Measurements from ENCODE around the gene TMEM17.
A peak's percentile ranks its signal among the peaks of the same experiment; 100 is the strongest.
"Not testable (repeated sequence)": the region's sequence is repeated elsewhere in the genome, so short reads cannot be mapped to it uniquely, and the experiment has no call there.

The TMEM17 gene, protein sequence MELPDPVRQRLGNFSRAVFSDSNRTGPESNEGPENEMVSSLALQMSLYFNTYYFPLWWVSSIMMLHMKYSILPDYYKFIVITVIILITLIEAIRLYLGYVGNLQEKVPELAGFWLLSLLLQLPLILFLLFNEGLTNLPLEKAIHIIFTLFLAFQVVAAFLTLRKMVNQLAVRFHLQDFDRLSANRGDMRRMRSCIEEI
- total RNA-seq = 0 to 2.1 (median 0.59) reads per million in 17 experiments

DNA sequence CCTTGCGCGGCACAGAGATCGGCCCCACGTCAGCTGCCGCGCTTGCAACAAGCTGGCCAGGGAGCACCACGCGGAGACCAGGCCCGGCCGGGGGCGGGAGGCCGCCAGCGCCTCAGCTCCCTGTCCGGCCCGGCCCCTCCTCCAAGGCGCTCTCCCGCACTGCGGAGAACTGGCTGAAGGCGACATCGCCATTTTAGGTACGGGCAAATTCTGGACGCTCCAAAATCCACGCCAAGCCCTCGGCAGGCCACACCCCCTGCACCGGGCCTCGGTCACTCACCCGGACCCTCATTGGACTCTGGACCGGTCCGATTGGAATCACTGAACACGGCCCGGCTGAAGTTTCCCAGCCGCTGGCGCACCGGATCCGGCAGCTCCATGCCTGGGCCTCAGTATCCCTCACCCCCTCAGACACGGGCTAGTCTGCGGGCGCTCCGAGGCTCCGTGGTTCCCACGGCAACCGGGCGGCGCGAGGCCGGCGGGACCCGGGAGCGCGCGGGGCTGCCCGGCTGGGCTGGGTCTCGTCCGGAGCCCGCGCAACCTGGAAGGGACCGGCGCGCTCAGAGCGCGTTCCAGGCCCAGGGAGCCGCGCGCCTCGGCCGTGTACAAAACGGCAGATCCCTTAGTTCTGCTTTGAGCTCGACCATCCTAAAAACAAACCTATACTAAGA lies at the start of gene TMEM17:
Gene TMEM17 (minus strand): TSS at position 446 of the 671 bp plus-strand sequence. CDS start 66 bp downstream, at position 380.
- DNase-seq = peak; percentile 94 to 96 (median 95)

DNA sequence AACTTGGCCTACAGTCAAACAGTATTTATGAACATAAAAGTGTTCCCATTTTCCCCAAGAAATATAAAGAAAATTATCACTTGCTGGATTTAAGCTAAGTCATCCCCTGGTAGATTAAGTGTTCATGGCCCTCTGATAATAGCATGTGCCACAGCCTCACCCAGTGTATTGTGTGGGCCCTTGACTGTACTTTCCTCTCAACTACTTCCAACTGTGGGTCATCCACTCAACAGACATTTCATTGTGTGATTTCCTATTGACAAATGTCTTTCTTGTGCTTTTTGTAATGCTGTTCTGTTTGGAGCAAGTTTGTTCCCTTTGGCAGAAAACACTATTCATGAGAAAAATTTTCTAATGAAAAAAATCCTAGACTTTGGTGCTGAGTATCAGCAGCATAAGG lies 48.4 kb upstream of the TMEM17 start:
- no peak for DNase-seq

DNA sequence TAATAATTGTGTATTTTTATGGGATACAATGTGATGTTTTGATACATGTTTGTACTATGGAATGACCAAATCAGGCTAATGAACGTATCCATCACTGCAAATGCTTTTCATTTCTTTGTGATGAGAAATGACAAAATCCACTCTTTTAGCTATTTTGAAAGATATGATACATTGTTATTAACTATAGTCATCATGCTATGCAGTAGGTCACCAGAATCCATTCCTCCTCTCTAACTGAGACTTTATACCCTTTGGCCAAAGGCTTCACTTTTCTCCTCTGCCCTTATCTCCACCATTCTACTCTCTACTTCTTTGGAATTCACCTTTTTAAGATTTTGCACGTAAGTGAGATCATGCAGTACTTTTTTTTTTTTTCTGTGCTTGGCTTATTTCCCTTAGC lies 44.5 kb upstream of the TMEM17 start:
- no peak for DNase-seq

DNA sequence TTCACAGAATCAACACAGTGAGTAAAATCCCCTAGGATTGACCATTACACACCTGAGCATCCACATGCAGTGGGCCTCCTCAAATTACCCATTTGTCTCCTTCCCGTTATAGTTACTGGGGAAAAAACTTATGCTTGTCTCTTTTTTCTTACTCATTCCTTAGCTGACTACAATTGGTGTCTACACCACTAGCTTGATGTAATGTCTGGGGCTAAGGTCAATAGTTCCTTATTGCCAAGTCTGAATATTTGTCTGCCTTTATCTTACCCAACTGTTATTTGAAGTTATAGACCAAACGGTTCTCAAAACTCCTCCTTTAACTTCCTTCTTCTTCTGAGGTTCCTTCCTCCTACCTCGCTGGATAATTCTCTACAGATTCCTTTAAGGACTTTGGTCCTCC lies 41.9 kb upstream of the TMEM17 start:
- peak in 1 of 4 experiments; percentile 2 for DNase-seq

DNA sequence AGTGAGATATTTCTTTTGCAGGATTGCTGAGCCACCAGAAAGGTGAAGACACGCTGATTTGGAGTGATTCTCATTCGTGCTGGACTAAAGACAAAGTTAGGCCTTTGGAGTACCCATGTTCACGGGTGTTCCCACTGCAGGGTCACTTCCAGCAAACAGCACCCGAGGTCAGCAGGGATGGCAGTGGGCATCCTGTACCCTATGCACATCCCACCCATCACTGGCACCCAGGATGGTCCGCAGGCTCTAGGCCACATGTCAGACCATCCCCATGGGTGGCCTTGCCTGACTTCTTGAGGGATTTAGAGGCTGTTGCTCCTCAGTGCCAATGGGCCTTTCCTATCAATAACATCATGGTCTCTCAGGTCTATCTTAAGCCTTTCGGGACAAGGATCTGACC lies 39.3 kb upstream of the TMEM17 start:
- no peak for DNase-seq

DNA sequence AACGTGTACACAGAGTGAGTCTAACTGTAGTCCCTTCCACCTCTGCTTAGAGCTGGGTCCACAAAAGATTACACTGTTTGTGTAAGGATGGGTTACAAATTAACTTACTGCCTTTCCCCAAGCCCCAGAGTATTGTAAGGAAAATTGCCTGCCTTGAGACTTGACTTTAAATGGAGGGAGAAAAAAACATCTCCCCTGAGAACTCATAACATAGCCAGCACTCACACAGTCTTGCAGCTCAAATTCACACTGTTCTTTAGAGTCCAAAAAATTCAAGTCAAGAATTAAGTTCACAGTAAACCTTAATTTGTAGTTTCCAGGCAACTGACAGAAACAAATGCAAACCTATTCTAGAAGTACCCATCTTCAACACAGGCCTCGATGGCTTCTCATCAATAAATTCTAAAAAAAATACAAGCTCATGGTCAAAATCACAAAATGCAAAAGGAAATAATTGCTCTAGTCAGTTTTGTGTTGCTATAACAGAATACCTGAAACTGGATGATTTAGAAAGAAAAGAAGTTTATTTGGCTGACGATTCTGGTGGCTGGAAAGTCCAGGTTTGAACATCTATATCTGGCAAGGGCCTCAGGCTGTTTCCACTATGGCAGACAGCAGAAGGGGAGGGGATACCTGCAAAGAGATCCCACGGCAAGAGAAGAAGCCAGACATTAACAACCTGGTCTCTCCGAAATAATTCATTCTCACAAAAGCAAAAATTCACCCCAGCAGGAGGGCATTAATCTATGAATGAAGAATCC lies 34.6 kb upstream of the TMEM17 start:
- DNase-seq = no peak

DNA sequence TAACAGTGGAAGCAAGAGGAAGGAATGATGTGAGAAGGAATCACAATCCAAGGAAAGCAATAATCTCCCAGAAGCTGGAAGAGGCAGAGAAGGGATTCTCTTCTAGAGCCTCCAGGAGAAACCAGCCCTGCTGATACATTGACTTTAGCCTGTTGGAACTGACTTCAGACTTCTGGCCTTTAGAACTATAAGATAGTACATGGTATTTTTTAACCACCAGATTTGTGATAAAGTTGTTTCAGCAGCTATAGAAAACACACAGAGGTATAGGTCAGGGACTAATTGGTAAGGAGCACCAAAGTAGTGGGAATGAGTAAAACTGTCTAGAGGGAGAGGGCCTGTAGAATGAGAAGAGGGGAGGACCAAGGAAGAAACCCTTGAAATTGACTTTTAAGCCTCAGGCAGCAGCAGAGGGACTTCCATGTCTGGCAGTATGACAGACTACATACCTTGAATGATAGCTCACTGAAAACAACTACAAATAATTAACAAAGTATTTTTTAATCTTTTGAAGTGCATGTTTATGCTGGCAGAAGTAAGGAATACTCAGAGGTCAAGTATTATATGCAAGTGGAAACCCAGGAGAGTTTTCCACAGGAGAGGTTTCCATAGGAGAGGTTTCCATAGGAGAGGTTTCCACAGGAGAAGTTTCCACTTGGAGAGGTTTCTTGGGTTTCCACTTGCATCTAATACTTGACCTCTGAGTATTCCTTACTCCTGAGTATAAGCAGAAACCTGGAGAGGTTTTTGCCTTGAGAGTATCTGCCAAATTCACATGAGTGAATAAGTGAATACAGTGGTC lies 33.8 kb upstream of the TMEM17 start:
- DNase-seq = no peak

DNA sequence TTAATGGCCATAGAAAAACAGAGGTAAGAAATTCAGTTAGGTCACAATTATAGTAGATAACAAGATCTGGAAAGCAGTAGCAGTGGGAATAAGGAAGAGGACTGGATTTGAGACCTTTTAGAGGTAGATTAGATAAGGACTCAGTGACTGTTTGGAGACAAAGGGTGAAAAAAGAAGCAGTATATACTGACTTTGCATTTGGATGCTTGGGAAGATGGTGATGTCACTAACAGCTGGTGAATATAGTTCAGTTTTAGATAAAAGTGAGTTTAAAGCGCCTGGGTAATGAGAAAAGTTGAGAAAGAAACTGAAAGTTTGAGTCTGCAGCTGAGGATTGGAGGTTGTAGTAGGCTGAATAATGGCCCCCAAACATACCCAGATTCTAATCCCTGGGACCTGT lies 32.8 kb upstream of the TMEM17 start:
- DNase-seq = no peak

DNA sequence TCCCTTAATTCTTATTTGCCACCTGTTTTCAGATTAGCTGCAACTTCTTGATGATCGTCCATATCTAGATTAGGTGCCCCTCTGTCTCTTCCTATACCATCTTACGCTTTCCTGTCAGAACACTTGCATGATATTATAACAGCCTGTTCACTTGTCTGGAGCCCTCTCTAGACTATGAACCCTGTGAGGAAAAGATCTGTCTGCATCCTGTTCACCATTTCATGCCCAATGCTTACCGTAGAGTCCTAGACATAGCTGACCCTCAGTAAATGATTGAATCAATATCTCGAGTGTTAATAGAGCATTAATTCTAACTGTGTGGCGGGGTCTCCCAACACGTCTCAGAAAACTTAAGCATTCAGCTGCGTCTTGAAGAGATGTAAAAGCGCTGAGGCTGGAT lies 31.8 kb upstream of the TMEM17 start:
- DNase-seq = no peak

DNA sequence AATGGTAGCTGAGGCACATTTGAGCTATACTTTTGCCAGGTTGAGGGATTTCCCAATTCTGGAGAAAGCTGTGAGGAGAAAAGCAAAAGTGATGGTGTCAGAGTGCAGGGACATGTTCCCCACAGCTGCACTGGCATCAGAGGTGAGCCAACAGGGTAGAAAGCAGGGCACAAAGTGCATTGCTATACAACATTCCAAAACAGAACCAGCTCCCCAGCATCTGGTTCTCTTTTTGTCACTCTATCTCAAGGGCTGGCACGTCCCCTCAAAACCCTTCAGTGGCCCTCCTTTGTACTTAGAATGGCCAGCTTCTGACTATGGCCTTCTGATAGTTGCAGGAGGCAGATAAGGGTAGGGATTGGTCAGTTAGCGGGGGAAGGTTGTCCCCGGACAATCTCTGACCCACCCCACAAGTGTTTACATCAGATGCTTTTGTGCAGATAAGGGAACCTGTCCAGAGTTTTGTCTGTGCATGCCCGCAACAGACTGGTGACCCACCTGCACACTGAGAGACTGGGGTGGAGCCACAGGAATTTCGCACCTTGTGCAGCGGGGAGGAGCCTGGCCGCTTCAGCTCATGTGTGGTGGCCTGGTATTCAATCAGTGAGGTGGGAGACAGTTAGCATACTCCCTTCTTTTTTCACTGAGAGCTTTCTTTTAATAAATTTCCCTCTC lies 31.0 kb upstream of the TMEM17 start:
- no peak for DNase-seq

DNA sequence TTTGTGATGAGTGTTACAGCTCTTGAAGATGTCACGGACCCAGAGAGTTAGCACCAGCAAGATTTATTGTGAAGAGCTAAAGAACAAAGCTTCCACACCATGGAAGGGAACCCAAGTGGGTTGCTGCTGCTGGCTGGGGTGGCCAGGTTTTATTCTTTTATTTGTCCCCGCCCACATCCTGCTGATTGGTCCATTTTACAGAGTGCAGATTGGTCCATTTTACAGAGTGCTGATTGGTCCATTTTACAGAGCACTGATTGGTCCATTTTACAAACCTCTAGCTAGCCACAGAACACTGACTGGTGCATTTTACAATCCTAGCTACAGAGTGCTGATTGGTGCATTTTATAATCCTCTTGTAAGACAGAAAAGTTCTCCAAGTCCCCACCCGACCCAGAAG lies 29.5 kb upstream of the TMEM17 start:
- DNase-seq = not testable (repeated sequence)

DNA sequence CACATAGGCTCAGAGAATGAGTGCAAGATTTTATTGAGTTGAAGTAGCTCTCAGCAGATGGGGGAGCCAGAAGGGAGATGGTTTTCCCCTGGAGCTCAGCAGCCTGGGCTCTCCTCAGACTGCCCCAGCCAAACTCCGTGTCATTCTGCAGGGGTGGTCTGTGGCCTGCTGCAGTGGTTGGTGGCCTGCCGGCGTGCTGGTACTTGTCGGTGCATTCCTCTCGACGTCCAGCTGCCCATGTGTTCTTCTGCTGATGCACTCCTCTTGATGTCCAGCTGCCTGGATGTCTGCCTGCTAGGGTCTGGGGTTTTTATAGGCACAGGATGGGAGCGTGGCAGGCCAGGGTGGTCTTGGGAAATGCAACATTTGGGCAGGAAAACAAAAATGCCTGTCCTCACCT lies 25.6 kb upstream of the TMEM17 start:
- DNase-seq = no peak

DNA sequence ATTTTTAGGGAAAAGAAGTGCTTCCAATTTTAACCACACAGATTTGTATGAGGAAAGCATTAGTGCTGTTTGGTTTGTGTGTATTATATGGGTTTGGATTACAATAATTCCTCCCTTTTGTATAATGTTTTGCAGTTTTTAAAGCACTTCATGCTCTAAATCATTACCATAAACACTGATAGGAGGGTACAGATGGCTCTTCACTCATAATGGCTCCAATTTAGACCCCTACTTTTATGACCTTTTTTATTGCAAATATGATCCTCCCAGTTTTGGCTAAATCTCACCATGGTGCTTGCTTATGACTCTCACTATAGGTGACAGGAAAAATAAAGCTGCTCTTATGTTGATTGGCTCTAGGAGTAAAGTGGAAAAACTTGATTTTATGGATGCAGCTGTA lies 23.8 kb upstream of the TMEM17 start:
- no peak for DNase-seq

DNA sequence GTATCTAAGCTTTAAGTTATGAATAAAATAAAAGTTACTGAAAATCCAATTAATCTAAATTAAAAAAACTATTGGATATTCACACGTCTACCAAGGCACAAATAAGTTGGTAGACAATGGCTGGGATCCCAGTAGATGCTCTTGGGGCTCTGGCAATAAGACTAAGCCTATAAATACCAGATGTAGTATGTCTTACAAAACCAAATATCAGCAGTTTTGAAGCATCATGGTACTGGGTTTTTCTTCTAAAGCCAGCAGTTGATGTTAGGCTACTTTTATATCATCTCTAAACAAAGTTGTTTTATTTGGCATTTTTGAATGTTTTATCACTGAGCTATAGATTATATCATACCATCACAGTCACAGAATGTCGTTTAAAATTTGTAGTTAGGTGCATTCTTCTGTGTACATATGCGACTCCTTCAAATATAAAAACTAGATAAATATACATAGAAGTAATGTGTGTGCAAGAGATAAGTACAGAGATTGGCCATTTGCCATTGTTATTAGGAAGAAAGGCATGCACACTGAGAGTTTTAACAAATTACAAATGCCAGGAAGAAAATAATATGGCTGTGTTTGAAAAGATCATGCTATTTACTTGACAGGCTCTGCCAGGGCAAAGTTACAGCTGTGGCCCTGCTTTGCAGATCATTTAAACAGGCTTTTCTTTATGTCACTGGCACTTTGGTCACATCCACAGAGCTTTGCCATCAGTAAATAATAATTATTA lies 21.6 kb upstream of the TMEM17 start:
- DNase-seq = no peak

DNA sequence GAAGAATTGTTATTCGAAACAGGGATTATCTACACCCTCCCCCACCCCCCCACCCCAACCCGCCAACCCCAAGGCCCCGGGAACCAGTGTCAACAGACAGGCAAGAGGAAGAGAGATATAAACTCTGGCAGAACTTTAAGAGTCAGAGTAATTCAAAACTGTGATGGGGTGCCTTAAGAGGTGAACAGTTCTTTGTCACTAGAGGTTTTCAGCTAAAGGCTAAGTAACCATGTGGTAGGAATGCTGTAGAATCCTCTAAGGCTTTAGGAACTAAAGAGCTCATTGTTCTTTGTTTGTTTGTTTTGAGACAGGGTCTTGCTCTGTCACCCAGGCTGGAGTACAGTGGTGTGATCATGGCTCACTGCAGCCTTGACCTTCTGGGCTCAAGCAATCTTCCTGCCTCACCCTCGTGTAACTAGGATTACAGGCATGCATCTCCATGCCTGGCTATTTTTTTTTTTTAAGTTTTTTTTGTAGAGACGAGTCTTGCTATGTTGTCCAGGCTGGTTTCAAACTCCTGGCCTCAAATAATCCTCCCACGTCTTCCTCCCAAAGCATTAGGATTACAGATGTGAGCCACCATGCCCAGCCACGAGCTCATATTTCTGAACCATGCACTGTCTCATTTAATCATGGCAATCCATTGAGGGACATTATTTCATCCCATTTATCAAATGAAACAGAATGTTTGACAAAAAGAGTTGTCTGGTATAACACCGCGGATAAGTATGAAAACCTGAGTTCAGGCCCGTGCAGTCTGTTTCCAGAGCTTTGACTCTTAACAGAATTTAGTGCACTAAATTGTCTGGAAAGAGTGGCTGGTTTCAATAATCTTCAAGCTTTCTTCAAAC lies 20.8 kb upstream of the TMEM17 start:
- no peak for DNase-seq

DNA sequence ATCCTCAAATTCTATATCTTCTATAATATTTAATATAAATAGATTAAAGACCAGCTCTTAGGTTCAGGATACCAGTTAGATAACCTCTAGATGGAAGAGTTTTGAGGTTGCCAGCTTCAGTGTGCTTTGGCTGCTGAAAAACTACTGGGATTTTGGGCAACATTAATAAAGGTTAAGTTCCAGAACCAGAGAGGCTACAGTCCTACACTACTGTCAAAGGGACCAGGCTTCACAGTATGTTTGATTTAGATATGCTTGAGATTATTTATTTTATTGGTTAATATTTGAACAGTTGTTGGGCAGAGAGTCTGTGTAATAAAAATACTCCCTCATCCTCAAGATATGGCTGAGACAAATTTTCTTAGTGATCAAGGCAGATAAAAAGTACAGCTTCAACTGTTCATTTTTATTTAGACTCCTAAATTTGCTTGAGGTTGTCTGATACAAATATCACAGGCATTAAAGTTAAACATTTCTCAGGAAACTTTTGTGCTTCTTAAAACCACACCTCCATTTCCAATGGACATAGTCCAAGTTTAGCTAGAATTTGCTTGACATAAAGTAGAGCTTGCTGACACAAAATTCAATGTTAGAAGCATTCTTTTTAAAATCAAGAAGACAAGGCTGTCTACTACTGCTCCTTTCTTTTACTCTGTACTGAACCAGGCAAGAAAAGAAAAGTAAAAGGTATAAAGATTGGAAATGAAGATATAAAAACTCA lies 19.7 kb upstream of the TMEM17 start:
- no peak for DNase-seq

DNA sequence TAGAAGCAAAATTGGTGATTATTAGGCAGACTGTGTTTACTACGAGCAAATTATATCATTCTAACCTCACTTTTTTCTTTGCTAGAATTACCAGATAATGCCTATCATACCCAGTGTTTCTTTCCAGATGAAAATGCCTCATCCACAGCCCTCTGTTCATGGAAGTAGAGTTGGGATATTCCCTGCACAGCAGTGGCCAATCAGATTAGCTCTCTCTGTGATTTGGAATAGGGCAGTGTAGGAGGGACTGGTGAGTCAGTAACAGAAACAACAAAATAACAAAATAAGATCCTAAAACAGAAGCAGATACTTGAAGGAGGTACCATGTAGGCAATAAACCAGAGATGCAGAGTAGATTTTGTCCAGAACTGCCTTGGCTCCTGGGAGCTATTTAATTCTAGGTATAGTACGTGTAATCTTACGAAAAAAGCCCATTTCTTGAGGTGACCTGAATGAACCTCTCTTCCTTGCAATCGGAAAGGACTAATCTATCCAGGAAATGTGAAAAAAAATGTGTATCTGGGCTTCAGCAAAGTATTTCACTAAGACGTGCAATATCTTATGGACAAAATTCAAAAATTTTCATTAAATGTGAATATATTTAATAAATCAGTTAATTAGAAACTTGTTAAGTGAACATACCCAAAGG lies 18.4 kb upstream of the TMEM17 start:
- DNase-seq = no peak

DNA sequence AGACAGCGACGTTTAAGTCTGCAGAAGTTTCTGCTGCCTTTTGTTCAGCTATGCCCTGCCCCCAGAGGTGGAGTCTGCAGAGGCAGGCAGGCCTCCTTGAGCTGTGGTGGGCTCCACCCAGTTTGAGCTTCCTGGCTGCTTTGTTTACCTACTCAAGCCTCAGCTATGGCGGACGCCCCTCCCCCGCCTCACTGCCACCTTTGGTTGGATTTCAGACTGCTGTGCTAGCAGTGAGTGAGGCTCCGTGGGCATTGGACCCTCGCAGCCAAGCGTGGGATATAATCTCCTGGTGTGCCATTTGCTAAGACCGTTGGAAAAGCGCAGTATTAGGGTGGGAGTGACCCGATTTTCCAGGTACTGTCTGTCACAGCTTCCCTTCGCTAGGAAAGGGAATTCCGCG lies 15.1 kb upstream of the TMEM17 start:
- not testable (repeated sequence) for DNase-seq

DNA sequence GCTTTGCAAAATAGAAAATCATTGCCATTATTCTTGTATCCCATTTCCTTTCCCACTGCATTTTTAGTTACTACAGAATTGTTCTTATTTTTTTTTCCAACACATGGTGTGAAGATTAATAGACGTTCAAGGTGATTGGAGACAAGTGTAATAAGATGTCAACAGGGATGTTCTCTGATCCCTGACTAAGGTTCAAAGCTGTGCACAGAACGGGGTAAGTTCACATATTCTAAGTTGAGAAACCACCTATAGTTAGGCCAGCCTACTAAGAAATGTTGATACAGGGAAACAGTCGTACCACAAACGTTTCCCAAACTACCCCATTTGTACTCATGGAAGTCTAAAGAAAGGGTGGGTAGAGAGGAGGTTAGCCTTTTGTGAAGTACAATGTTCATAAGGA lies 6.4 kb upstream of the TMEM17 start:
- no peak for DNase-seq
